ENCODE results near the gene TMEM45B. TPM values are rescaled to one million over a fixed set of nuclear protein-coding genes. Genes with fewer than 3 reads are reported as not detected.
A peak's percentile ranks its signal among the peaks of the same experiment; 100 is the strongest.

Gene TMEM45B
- total and polyA plus RNA-seq, 2 experiments from 2014 or later, result 0.10 to 0.33 TPM

- H3K36me3 ChIP-seq, result no peaks in the 10 kb centered on the region
- H3K4me3 ChIP-seq, result no peak overlapping the region
- no peak for TF ChIP-seq CTCF (IDR thresholded peaks at IDR 0.05; ENCODE audit: low read depth, low read length)
- no peaks in the 10 kb centered on the region for H3K9me3 ChIP-seq (ENCODE audit: low read depth)
- no peak overlapping the region for H3K27ac ChIP-seq
- DNase-seq (ENCODE audit: low read depth in 1 of 2, low spot score in 1 of 2), result peak in 1 of 2 donors; percentile 58
- no peaks in the 10 kb centered on the region for H3K27me3 ChIP-seq
- peaks cover 25% of the 10 kb centered on the region for H3K4me1 ChIP-seq (ENCODE audit: low read depth)
These were observed 38.0 kb downstream of the TMEM45B start for GRCh38 chr11:129853518-129854231.

GRCh38 chr11:129854232-129854805, 38.7 kb downstream of the TMEM45B start:
- Histone ChIP-seq H3K36me3 (no peaks in the 10 kb centered on the region), H3K27me3 (no peaks in the 10 kb centered on the region), H3K27ac (no peak overlapping the region), H3K4me1 (ENCODE audit: low read depth) (peaks cover 27% of the 10 kb centered on the region), H3K4me3 (no peak overlapping the region), H3K9me3 (ENCODE audit: low read depth) (no peaks in the 10 kb centered on the region)
- no peak for TF ChIP-seq CTCF (IDR thresholded peaks at IDR 0.05; ENCODE audit: low read depth, low read length)
- no peak for DNase-seq (ENCODE audit: low read depth in 1 of 2, low spot score in 1 of 2)

- no peak overlapping the region for H3K27ac ChIP-seq
- no peak for TF ChIP-seq CTCF (IDR thresholded peaks at IDR 0.05; ENCODE audit: low read depth, low read length)
- H3K27me3 ChIP-seq, result no peaks in the 10 kb centered on the region
- H3K9me3 ChIP-seq (ENCODE audit: low read depth), result no peaks in the 10 kb centered on the region
- no peak for DNase-seq (ENCODE audit: low read depth in 1 of 2, low spot score in 1 of 2)
- no peak overlapping the region for H3K4me3 ChIP-seq
- peaks cover 27% of the 10 kb centered on the region for H3K4me1 ChIP-seq (ENCODE audit: low read depth)
- H3K36me3 ChIP-seq, result peaks cover 7% of the 10 kb centered on the region
These were observed 39.4 kb downstream of the TMEM45B start for GRCh38 chr11:129855086-129855485.

GRCh38 chr11:129856036-129856435, 40.4 kb downstream of the TMEM45B start:
- Histone ChIP-seq H3K36me3 (peaks cover 7% of the 10 kb centered on the region), H3K27me3 (no peaks in the 10 kb centered on the region), H3K27ac (no peak overlapping the region), H3K4me1 (ENCODE audit: low read depth) (peaks cover 27% of the 10 kb centered on the region), H3K4me3 (no peak overlapping the region), H3K9me3 (ENCODE audit: low read depth) (no peaks in the 10 kb centered on the region)
- no peak for TF ChIP-seq CTCF (IDR thresholded peaks at IDR 0.05; ENCODE audit: low read depth, low read length)
- DNase-seq (ENCODE audit: low read depth in 1 of 2, low spot score in 1 of 2), result no peak

GRCh38 chr11:129861702-129862522, 46.3 kb downstream of the TMEM45B start:
- peaks cover 33% of the 10 kb centered on the region for H3K36me3 ChIP-seq
- H3K27me3 ChIP-seq, result no peaks in the 10 kb centered on the region
- H3K9me3 ChIP-seq (ENCODE audit: low read depth), result no peaks in the 10 kb centered on the region
- peaks cover 41% of the 10 kb centered on the region for H3K4me1 ChIP-seq (ENCODE audit: low read depth)
- DNase-seq (ENCODE audit: low read depth in 1 of 2, low spot score in 1 of 2), result peak; percentile 78 to 94
- TF ChIP-seq CTCF (IDR thresholded peaks at IDR 0.05; ENCODE audit: low read depth, low read length), result no peak
- no peak overlapping the region for H3K4me3 ChIP-seq
- peak overlapping the region; percentile 92 for H3K27ac ChIP-seq

Data from cardiac muscle cell (in vitro differentiated cells and primary cell).